ENCODE data around the gene DBNDD1.

DBNDD1 gene

GRCh38 chr16:89988951-89989350 is 30.3 kb downstream of the DBNDD1 start:
- no peak overlapping the region for H3K9ac ChIP-seq (ENCODE audit: low read length)
- H3K36me3 ChIP-seq (ENCODE audit: control insufficient read depth, insufficient read depth, low read length): peaks cover 35% of the 10 kb centered on the region
- H3K4me1 ChIP-seq (ENCODE audit: control insufficient read depth, insufficient read depth, low read length): no peaks in the 10 kb centered on the region
- H3K4me3 ChIP-seq (ENCODE audit: low read length): no peak overlapping the region
- H3K27me3 ChIP-seq (ENCODE audit: control insufficient read depth, insufficient read depth, low read length): no peaks in the 10 kb centered on the region
- no peak overlapping the region for H3K27ac ChIP-seq (ENCODE audit: low read depth, low read length)

DNA sequence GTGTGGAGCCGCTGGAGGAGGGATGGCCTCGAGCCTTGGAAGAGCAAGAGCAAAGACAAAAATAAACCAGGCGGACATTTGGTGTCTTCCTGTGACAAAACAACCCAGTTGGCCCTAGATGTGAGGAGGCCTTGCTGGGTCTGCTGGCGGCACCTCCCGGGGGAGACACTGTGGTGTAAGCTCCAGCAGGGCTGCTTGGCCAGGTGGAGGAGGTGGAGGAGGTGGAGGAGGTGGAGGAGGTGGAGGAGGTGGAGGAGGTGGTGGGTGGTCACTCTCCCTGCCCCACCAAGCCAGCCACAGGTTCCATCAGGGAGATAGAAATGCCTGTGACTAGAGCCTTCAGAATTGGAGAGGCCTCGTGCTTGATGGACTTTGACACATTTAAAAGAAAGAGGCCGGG is 32.1 kb downstream of the DBNDD1 start:
- H3K36me3 ChIP-seq (ENCODE audit: control insufficient read depth, insufficient read depth, low read length): peaks cover 46% of the 10 kb centered on the region
- H3K9ac ChIP-seq (ENCODE audit: low read length): no peak overlapping the region
- H3K27ac ChIP-seq (ENCODE audit: low read depth, low read length): no peak overlapping the region
- no peaks in the 10 kb centered on the region for H3K4me1 ChIP-seq (ENCODE audit: control insufficient read depth, insufficient read depth, low read length)
- H3K27me3 ChIP-seq (ENCODE audit: control insufficient read depth, insufficient read depth, low read length): no peaks in the 10 kb centered on the region
- no peak overlapping the region for H3K4me3 ChIP-seq (ENCODE audit: low read length)

DNA sequence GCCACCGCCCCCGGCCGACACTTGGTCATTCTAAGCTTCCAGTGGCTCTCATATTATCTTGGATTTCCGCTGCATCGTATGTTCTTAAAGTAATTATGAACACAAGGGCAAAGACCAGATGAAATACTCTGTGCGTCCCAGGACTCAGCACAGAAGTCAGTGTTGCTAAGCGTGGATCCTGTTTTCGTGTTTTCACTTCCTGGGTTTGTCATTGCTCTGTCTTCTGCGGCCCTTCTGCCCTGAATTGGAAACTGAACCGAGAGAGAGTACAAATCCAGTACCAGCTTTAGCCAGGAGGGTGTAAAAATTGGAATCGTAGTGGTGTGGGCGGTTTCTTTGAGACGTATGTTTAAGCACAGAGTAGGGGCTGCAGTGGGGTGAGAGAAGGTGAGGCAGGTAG is 32.7 kb downstream of the DBNDD1 start:
- peaks cover 45% of the 10 kb centered on the region for H3K36me3 ChIP-seq (ENCODE audit: control insufficient read depth, insufficient read depth, low read length)

DNA sequence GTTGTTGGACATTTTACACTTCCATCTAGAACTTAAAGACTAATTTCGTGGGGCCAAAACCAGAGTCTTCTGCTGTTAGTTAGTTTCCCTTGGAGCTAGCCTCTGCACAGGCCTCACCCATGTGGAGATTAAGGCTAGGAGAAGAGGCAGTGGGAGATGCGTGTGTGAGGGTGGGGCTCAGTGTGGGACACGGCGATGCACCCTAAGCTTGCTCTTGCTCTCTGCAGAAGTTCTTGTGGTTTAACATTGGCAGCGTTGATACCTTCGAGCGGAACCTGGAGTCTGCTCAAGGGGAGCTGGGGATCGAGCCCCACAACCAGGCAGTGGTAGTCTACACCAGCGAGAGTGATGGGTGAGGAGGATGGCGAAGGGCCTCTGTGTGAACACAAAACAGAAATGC is 34.0 kb downstream of the DBNDD1 start:
- H3K4me1 ChIP-seq (ENCODE audit: control insufficient read depth, insufficient read depth, low read length): no peaks in the 10 kb centered on the region
- peaks cover 36% of the 10 kb centered on the region for H3K36me3 ChIP-seq (ENCODE audit: control insufficient read depth, insufficient read depth, low read length)
- H3K27ac ChIP-seq (ENCODE audit: low read depth, low read length): no peak overlapping the region

More for the DNA sequence above, 32.7 kb downstream of the DBNDD1 start:
- Histone ChIP-seq H3K27me3 (ENCODE audit: control insufficient read depth, insufficient read depth, low read length) (no peaks in the 10 kb centered on the region), H3K4me3 (ENCODE audit: low read length) (no peak overlapping the region), H3K27ac (ENCODE audit: low read depth, low read length) (no peak overlapping the region), H3K4me1 (ENCODE audit: control insufficient read depth, insufficient read depth, low read length) (no peaks in the 10 kb centered on the region), H3K9ac (ENCODE audit: low read length) (no peak overlapping the region)

DNA sequence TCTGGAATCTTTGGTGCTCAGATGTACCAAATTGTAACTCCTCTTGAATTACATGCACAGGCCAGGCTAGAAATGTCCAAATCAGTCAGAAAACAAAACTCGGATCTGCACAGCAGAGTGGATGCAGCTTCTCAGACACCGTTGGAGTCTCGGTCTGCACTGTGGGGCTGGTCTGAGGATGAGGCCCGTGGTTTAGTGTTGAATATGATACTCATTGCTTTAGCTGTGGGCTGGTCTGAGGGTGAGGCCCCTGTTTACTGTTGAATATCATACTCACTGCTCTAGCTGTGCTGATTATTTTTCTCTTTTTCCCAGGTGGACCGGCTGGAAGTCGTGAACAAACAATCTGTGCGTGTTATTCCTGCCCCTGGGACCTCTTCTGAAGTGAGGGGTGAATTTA is 35.0 kb downstream of the DBNDD1 start:
- Histone ChIP-seq H3K36me3 (ENCODE audit: control insufficient read depth, insufficient read depth, low read length) (peaks cover 36% of the 10 kb centered on the region), H3K9ac (ENCODE audit: low read length) (no peak overlapping the region), H3K4me1 (ENCODE audit: control insufficient read depth, insufficient read depth, low read length) (no peaks in the 10 kb centered on the region)

More for the DNA sequence above, 34.0 kb downstream of the DBNDD1 start:
- Histone ChIP-seq H3K4me3 (ENCODE audit: low read length) (no peak overlapping the region), H3K27me3 (ENCODE audit: control insufficient read depth, insufficient read depth, low read length) (no peaks in the 10 kb centered on the region), H3K9ac (ENCODE audit: low read length) (no peak overlapping the region)

GRCh38 chr16:89983536-89983935 is 35.7 kb downstream of the DBNDD1 start:
- Histone ChIP-seq H3K4me3 (ENCODE audit: low read length) (no peak overlapping the region), H3K36me3 (ENCODE audit: control insufficient read depth, insufficient read depth, low read length) (peaks cover 34% of the 10 kb centered on the region), H3K27me3 (ENCODE audit: control insufficient read depth, insufficient read depth, low read length) (no peaks in the 10 kb centered on the region), H3K4me1 (ENCODE audit: control insufficient read depth, insufficient read depth, low read length) (no peaks in the 10 kb centered on the region), H3K9ac (ENCODE audit: low read length) (no peak overlapping the region), H3K27ac (ENCODE audit: low read depth, low read length) (no peak overlapping the region)

More for the DNA sequence above, 35.0 kb downstream of the DBNDD1 start:
- Histone ChIP-seq H3K27ac (ENCODE audit: low read depth, low read length) (no peak overlapping the region), H3K27me3 (ENCODE audit: control insufficient read depth, insufficient read depth, low read length) (no peaks in the 10 kb centered on the region), H3K4me3 (ENCODE audit: low read length) (no peak overlapping the region)

DNA sequence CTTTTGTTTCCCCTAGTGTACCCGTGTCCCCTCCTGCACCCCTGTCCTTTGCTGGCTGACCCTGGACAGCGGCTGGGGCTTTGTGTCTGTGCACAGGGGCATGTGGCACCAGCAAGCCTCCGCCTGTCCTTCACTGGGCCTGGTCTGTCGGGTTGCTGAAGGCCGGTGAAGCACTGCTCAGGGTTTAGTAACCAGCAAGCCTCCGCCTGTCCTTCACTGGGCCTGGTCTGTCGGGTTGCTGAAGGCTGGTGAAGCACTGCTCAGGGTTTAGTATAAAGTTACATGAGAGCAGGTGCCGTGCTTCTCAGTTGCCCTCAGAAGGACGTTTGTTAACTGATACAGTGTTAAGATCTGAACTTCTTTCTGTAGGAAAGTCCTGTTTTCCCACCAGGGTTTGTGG is 36.9 kb downstream of the DBNDD1 start:
- Histone ChIP-seq H3K27me3 (ENCODE audit: control insufficient read depth, insufficient read depth, low read length) (no peaks in the 10 kb centered on the region), H3K9ac (ENCODE audit: low read length) (no peak overlapping the region), H3K4me1 (ENCODE audit: control insufficient read depth, insufficient read depth, low read length) (no peaks in the 10 kb centered on the region), H3K4me3 (ENCODE audit: low read length) (no peak overlapping the region), H3K27ac (ENCODE audit: low read depth, low read length) (no peak overlapping the region), H3K36me3 (ENCODE audit: control insufficient read depth, insufficient read depth, low read length) (peaks cover 35% of the 10 kb centered on the region)

DNA sequence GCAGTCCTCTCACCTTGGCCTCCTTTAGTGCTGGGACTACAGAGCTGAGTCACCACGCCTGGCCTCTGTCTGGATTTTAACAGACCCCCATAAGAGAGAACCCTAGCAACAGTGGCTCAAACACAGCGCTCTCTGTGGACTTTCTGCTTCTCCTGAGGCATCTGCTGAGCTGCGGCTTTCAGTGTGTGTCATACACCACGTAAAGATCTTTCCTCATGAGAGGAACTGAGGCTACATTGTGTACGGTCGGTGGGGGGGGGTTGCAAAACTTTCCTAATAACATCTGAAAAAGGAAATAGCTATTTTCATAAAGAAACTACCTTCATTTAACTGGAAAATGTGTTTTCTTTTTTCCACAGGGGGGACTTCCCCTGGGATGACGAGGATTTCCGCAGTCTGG is 37.8 kb downstream of the DBNDD1 start:
- Histone ChIP-seq H3K4me1 (ENCODE audit: control insufficient read depth, insufficient read depth, low read length) (no peaks in the 10 kb centered on the region), H3K9ac (ENCODE audit: low read length) (no peak overlapping the region), H3K4me3 (ENCODE audit: low read length) (no peak overlapping the region), H3K27me3 (ENCODE audit: control insufficient read depth, insufficient read depth, low read length) (no peaks in the 10 kb centered on the region), H3K27ac (ENCODE audit: low read depth, low read length) (no peak overlapping the region), H3K36me3 (ENCODE audit: control insufficient read depth, insufficient read depth, low read length) (peaks cover 31% of the 10 kb centered on the region)

GRCh38 chr16:89974870-89975269 is 44.4 kb downstream of the DBNDD1 start:
- Histone ChIP-seq H3K4me3 (ENCODE audit: low read length) (no peak overlapping the region), H3K36me3 (ENCODE audit: control insufficient read depth, insufficient read depth, low read length) (peaks cover 3% of the 10 kb centered on the region), H3K4me1 (ENCODE audit: control insufficient read depth, insufficient read depth, low read length) (peaks cover 17% of the 10 kb centered on the region), H3K9ac (ENCODE audit: low read length) (no peak overlapping the region), H3K27me3 (ENCODE audit: control insufficient read depth, insufficient read depth, low read length) (no peaks in the 10 kb centered on the region), H3K27ac (ENCODE audit: low read depth, low read length) (no peak overlapping the region)

DNA sequence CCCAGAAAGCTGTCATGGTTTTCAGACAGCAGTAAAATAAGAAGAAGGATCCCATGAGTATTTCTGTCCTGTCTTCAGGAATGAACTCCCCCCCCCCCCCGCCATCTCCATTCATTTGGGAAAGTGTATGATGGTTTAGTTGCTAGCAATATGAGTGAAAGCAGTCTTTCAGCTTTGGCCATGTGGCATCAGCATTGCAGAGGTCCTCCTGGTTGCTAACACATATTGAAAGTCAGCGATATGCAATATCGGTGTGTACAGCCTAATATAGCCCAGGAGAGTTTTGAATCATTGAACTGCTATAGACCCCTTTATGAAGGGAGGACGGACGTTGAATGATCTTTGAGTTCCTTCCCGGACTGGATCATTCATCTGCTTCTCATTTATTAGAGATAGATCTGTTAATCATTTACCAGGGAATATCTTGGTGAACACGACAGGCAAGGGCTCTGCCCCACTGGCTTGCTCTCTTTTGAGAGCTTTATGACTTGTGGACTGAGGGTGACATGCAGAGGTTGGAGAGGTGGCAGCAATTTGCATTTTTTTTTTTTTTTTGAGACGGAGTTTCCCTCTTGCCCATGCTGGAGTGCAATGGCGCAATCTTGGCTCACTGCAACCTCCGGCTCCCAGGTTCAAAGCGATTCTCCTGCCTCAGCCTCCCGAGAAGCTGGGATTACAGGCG is 45.5 kb downstream of the DBNDD1 start:
- Histone ChIP-seq H3K27ac (ENCODE audit: low read depth, low read length) (no peak overlapping the region), H3K4me3 (ENCODE audit: low read length) (peak overlapping the region; percentile 95), H3K4me1 (ENCODE audit: control insufficient read depth, insufficient read depth, low read length) (peaks cover 17% of the 10 kb centered on the region), H3K27me3 (ENCODE audit: control insufficient read depth, insufficient read depth, low read length) (no peaks in the 10 kb centered on the region), H3K9ac (ENCODE audit: low read length) (no peak overlapping the region), H3K36me3 (ENCODE audit: control insufficient read depth, insufficient read depth, low read length) (peaks cover 3% of the 10 kb centered on the region)

DNA sequence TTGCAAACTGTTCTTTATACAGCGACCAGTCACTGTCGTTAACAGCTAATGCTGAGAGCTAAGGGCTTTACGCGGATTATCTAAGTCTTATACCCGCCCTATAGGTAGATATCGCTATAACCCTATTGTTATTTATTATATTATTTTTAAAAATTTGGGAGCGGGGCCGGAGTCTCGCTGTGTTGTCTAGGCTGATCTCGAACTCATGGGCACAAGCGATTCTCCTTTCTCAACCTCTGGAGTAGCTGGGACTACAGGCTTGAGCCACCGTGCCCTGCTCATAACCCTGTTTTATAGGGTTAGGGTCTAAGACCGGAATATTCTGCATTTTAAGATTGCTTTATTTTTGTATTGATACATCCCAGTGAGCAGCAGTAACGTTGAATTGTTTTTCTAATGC is 46.0 kb downstream of the DBNDD1 start:
- peaks cover 17% of the 10 kb centered on the region for H3K4me1 ChIP-seq (ENCODE audit: control insufficient read depth, insufficient read depth, low read length)
- peaks cover 3% of the 10 kb centered on the region for H3K36me3 ChIP-seq (ENCODE audit: control insufficient read depth, insufficient read depth, low read length)
- peak overlapping the region; percentile 95 for H3K4me3 ChIP-seq (ENCODE audit: low read length)
- peak overlapping the region; percentile 88 for H3K9ac ChIP-seq (ENCODE audit: low read length)
- H3K27ac ChIP-seq (ENCODE audit: low read depth, low read length): peak overlapping the region; percentile 97
- no peaks in the 10 kb centered on the region for H3K27me3 ChIP-seq (ENCODE audit: control insufficient read depth, insufficient read depth, low read length)

GRCh38 chr16:89972244-89973234 is 46.7 kb downstream of the DBNDD1 start:
- peak overlapping the region; percentile 88 for H3K9ac ChIP-seq (ENCODE audit: low read length)
- peak overlapping the region; percentile 95 for H3K4me3 ChIP-seq (ENCODE audit: low read length)
- no peaks in the 10 kb centered on the region for H3K36me3 ChIP-seq (ENCODE audit: control insufficient read depth, insufficient read depth, low read length)
- peak overlapping the region; percentile 97 for H3K27ac ChIP-seq (ENCODE audit: low read depth, low read length)
- no peaks in the 10 kb centered on the region for H3K27me3 ChIP-seq (ENCODE audit: control insufficient read depth, insufficient read depth, low read length)
- peaks cover 17% of the 10 kb centered on the region for H3K4me1 ChIP-seq (ENCODE audit: control insufficient read depth, insufficient read depth, low read length)
